ENCODE measurements around the gene SLC16A3. TPM values are rescaled to one million over a fixed set of nuclear protein-coding genes. Genes with fewer than 3 reads are reported as not detected.

Gene SLC16A3
- total RNA-seq, 4 donors from 2014 or later = 18.8 to 32.9 (median 21.7) TPM

DNA sequence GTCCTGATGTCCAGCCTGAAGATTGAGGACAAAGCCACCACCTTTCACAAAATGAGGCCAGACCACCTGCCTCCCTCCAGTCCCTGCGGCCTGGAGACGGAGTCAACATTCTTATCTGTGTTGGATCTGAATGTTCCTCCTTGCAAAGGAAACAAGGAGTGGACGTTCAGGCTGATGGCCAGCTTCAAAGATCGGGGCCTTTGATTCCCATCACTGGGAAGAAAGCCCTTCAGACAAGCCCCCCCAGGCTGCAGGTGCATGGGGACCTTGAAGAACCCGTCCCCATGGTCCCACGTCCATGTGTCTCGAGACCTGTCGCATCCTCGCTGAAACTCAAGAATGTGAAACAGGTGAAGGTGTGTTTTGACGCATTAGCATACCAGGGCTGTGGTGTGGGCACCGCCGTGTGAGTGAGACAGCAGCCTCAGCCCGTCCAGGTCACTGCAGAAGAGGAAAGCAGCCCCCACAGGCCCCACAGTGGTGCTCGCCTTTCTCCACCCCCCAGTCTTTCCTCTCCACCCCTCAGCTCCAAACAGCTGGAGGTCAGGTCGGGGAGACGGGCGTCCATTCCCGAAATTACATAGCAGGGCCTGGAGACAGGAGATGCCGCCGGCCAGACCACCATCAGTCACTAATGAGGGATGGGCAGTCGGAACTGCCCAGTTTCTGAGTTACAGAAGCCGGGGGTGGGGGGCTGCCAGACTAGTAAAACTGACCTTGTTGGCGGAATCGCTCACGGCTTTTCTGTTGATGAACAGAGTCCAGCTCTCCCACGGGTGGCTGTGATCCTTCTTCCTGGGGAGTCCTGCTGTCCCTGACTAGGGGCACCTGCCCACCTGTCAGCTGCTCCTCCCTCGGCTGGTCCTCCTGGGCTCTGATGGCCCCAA lies 45.5 kb downstream of the SLC16A3 start:
- intact Hi-C loops (cut with DNase I) = no loop called here
- H3K36me3 ChIP-seq = peaks cover 0 to 28% (median 0%) of the 10 kb centered on the region in 3 donors
- H3K9me3 ChIP-seq = no peaks in the 10 kb centered on the region
- H3K4me3 ChIP-seq = peak overlapping the region; percentile 94 to 99 (median 96)
- no peak for DNase-seq
- TF ChIP-seq, protein P1, sequence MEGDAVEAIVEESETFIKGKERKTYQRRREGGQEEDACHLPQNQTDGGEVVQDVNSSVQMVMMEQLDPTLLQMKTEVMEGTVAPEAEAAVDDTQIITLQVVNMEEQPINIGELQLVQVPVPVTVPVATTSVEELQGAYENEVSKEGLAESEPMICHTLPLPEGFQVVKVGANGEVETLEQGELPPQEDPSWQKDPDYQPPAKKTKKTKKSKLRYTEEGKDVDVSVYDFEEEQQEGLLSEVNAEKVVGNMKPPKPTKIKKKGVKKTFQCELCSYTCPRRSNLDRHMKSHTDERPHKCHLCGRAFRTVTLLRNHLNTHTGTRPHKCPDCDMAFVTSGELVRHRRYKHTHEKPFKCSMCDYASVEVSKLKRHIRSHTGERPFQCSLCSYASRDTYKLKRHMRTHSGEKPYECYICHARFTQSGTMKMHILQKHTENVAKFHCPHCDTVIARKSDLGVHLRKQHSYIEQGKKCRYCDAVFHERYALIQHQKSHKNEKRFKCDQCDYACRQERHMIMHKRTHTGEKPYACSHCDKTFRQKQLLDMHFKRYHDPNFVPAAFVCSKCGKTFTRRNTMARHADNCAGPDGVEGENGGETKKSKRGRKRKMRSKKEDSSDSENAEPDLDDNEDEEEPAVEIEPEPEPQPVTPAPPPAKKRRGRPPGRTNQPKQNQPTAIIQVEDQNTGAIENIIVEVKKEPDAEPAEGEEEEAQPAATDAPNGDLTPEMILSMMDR (IDR thresholded peaks at IDR 0.05) = no peak
- no peak for TF ChIP-seq POLR2A (IDR thresholded peaks at IDR 0.05)
- H3K4me1 ChIP-seq = peaks cover 26 to 52% (median 37%) of the 10 kb centered on the region in 3 donors
- WGBS, 2 donors = 62 to 77% methylated on average over 10 to 12 of the region's 27 CpGs
- peak overlapping the region; percentile 100 for H3K27ac ChIP-seq
- no peaks in the 10 kb centered on the region for H3K27me3 ChIP-seq

DNA sequence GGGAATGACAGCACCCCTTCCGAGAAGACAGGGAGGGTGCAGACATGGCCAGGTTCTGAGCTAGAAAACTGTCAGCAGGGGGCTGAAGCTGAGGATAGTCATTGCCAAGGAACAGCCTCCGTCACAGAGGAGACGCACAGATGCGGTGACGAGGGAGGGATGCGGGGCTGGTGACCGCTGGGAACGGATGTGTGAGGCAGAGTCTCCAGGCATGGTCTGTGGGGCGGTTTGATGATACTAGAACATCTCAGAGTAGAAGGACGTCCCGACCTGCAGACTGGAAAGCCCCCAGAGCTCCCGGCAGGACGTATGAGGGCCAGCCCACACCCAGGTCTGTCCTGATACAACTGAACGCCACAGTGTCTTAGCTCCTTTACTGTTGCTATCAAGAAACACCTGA lies 46.5 kb downstream of the SLC16A3 start:
- no peaks in the 10 kb centered on the region for H3K9me3 ChIP-seq
- TF ChIP-seq, protein P1 (IDR thresholded peaks at IDR 0.05) = no peak
- TF ChIP-seq POLR2A (IDR thresholded peaks at IDR 0.05) = no peak
- no peak overlapping the region for H3K4me3 ChIP-seq
- H3K27ac ChIP-seq = no peak overlapping the region
- DNase-seq = no peak
- intact Hi-C loops (cut with DNase I) = no loop called here
- H3K27me3 ChIP-seq = no peaks in the 10 kb centered on the region
- H3K36me3 ChIP-seq = peaks cover 0 to 18% (median 0%) of the 10 kb centered on the region in 3 donors
- H3K4me1 ChIP-seq = peaks cover 21 to 42% (median 27%) of the 10 kb centered on the region in 3 donors
- WGBS, 2 donors = 85 to 92% methylated on average over 13 to 14 of the region's 14 CpGs

DNA sequence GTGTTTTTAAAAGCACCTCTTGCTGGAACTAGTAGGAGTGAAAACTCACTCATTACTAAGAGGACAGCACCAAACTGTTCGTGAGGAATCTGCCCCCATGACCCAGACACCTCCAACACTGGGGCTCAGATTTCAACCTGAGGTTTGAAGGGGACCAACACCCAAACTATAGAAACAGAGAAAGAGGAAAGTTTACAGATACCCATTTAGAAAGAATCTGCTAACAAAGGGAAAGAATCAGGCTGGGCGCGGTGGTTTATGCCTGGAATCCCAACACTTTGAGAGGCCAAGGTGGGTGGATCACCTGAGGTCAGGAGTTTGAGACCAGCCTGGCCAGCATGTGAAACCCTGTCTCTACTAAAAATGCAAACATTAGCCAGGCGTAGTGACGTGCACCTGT lies 48.1 kb downstream of the SLC16A3 start:
- Histone ChIP-seq H3K36me3 (peaks cover 0 to 2% (median 0%) of the 10 kb centered on the region in 3 donors), H3K27ac (peak overlapping the region in 1 of 4 donors; percentile 9), H3K9me3 (no peaks in the 10 kb centered on the region), H3K4me1 (peaks cover 19 to 38% (median 20%) of the 10 kb centered on the region in 3 donors), H3K27me3 (no peaks in the 10 kb centered on the region), H3K4me3 (no peak overlapping the region)
- 82 to 83% methylated on average over 4 of the region's 5 CpGs for WGBS, 2 donors
- no peak for DNase-seq
- intact Hi-C loops (cut with DNase I) = no loop called here
- no peak for TF ChIP-seq POLR2A (IDR thresholded peaks at IDR 0.05)
- TF ChIP-seq, protein P1 (IDR thresholded peaks at IDR 0.05) = no peak

DNA sequence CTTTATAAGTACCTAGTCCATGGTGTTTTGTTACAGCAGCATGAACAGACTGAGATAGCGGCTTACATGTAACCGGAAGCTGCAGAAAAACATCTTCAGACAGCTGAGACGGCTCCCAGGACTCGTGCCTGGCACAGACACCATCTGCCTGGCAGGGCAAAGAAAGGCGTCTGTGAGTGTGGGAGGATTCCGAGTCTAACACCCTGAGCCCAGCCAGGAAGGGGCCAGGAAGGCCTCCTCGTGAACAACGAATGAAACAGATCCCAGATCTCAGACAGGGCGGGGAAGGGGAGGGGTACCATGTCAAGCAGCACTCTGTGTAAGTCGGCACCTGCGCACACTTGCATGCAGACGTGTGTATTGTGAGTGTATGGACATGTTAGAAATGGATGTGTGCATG lies 49.0 kb downstream of the SLC16A3 start:
- DNase-seq = no peak
- Histone ChIP-seq H3K27ac (no peak overlapping the region), H3K4me3 (no peak overlapping the region), H3K27me3 (no peaks in the 10 kb centered on the region), H3K36me3 (no peaks in the 10 kb centered on the region), H3K4me1 (peaks cover 22 to 40% (median 27%) of the 10 kb centered on the region in 3 donors), H3K9me3 (no peaks in the 10 kb centered on the region)
- no peak for TF ChIP-seq POLR2A (IDR thresholded peaks at IDR 0.05)
- TF ChIP-seq, protein P1 (IDR thresholded peaks at IDR 0.05) = no peak
- 69 to 80% methylated on average over 11 to 12 of the region's 12 CpGs for WGBS, 2 donors
- intact Hi-C loops (cut with DNase I) = no loop called here

DNA sequence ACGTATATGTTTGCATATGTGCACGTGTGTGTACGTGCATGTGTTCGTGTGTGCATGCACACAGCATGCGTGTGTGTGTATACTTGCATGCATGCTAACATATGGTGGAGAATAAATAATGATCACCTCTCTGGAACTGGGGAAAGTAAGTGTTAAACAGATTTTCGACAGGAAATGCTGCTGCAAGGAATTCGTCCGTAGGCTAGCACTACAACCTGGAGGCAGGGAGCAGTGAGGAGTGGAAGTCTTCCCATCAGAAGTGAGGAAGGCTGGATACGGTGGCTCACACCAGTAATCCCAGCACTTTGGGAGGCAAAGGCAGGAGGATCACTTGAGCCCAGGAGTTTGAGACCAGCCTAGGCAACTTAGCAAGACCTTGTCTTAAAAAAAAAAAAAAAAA lies 49.5 kb downstream of the SLC16A3 start:
- WGBS, 2 donors = 86 to 89% methylated on average over 9 of the region's 9 CpGs
- no peaks in the 10 kb centered on the region for H3K9me3 ChIP-seq
- no peak overlapping the region for H3K4me3 ChIP-seq
- TF ChIP-seq POLR2A (IDR thresholded peaks at IDR 0.05) = no peak
- TF ChIP-seq, protein P1 (IDR thresholded peaks at IDR 0.05) = no peak
- peaks cover 26 to 44% (median 31%) of the 10 kb centered on the region in 3 donors for H3K4me1 ChIP-seq
- intact Hi-C loops (cut with DNase I) = no loop called here
- no peaks in the 10 kb centered on the region for H3K36me3 ChIP-seq
- H3K27me3 ChIP-seq = no peaks in the 10 kb centered on the region
- DNase-seq = no peak
- no peak overlapping the region for H3K27ac ChIP-seq

Measured in esophagus squamous epithelium (tissue), 5 donors.